Endometrial microvascular endothelial cells (primary cell): ENCODE results near the gene TLR3. TPM values are rescaled to one million over a fixed set of nuclear protein-coding genes. Genes with fewer than 3 reads are reported as not detected.
"Not testable (repeated sequence)": the region's sequence is repeated elsewhere in the genome, so short reads cannot be mapped to it uniquely, and the experiment has no call there.

Experiments used
- in situ Hi-C: cut with HindIII; loops from 2 replicates; pipeline ENCODE4 v1.10.0; 2017; ENCODE audit warnings: low sequenced_read_pairs, low pct_unique_long_range_greater_than_20kb; ENCODE audit errors: inconsistent ontology term
- total RNA-seq: library from RNA; depleted of rRNA; stranded (reverse); fragments of >200 nt; gene quantifications from one replicate; pipeline ENCODE4 v1.2.3, GENCODE V29; 2015; ENCODE audit errors: inconsistent ontology term

TLR3 gene
- total RNA-seq, 1 donor from 2014 or later: 10.7 TPM

- in situ Hi-C loops: loop anchor here (25.0 kb wide), 1 partner anchor 401 kb away; no protein-coding TSS in a partner anchor
Observed at GRCh38 chr4:186037692-186038658, 31.0 kb upstream of the TLR3 start.

- in situ Hi-C loops: loop anchor here (25.0 kb wide), 1 partner anchor 402 kb away; no protein-coding TSS in a partner anchor
Observed at GRCh38 chr4:186039697-186040096, 29.3 kb upstream of the TLR3 start.

- in situ Hi-C loops: loop anchor here (25.0 kb wide), 1 partner anchor 403 kb away; no protein-coding TSS in a partner anchor
Observed at GRCh38 chr4:186040316-186040715, 28.6 kb upstream of the TLR3 start.

GRCh38 chr4:186047501-186047900, 21.5 kb upstream of the TLR3 start:
- in situ Hi-C loops: loop anchor here (25.0 kb wide), 1 partner anchor 410 kb away; no protein-coding TSS in a partner anchor

GRCh38 chr4:186050135-186050534, 18.8 kb upstream of the TLR3 start:
- in situ Hi-C loops: not testable (repeated sequence)

GRCh38 chr4:186051096-186051495, 17.9 kb upstream of the TLR3 start:
- in situ Hi-C loops: no loop called here

- in situ Hi-C loops: no loop called here
Observed at GRCh38 chr4:186058253-186058979, 10.5 kb upstream of the TLR3 start.

GRCh38 chr4:186058980-186059316, 10.0 kb upstream of the TLR3 start:
- in situ Hi-C loops: no loop called here

- in situ Hi-C loops: no loop called here
Observed at GRCh38 chr4:186061921-186062320, 7.0 kb upstream of the TLR3 start.

GRCh38 chr4:186067757-186068385, 1.1 kb upstream of the TLR3 start:
- in situ Hi-C loops: no loop called here

GRCh38 chr4:186069729-186070128, 773 bp downstream of the TLR3 start:
- in situ Hi-C loops: no loop called here

- in situ Hi-C loops: no loop called here
Observed at GRCh38 chr4:186072516-186072915, 3.6 kb downstream of the TLR3 start.

- in situ Hi-C loops: no loop called here
Observed at GRCh38 chr4:186074189-186074588, 5.2 kb downstream of the TLR3 start.

- in situ Hi-C loops: no loop called here
Observed at GRCh38 chr4:186078981-186079638, 10.2 kb downstream of the TLR3 start.

GRCh38 chr4:186079694-186080093, 10.7 kb downstream of the TLR3 start:
- in situ Hi-C loops: no loop called here

GRCh38 chr4:186081202-186081807, 12.3 kb downstream of the TLR3 start:
- in situ Hi-C loops: no loop called here

- in situ Hi-C loops: no loop called here
Observed at GRCh38 chr4:186082221-186082620, 13.3 kb downstream of the TLR3 start.

- in situ Hi-C loops: no loop called here
Observed at GRCh38 chr4:186088523-186088922, 19.6 kb downstream of the TLR3 start.
